ENCODE results near the gene DPH6.

DPH6 gene

DNA sequence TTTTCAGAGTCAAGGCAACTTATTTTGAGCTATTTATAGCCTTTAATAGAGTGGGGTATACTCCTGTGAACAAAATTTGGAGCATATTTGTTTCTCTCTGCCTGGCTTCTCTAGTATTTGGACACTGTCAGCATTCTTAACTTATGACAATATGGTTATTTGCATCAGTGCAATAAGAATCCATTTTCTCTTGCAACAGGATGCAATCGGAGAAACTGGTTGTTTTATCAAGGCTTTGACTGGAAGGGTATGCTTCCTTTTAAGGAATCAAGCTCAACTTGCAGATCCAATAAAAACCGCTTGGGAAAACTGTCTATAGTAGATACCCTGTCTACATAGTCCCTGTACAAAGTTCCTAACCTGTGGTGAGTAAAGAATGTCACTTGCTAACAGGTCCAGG is 106.7 kb downstream of the DPH6 start:
- TF ChIP-seq CTCF (IDR thresholded peaks at IDR 0.05; ENCODE audit: low read depth, low read length, missing control alignments), result no peak
- H3K4me3 ChIP-seq (ENCODE audit: low read depth, low read length), result no peak overlapping the region
- no peak for DNase-seq (ENCODE audit: low read depth)

DNA sequence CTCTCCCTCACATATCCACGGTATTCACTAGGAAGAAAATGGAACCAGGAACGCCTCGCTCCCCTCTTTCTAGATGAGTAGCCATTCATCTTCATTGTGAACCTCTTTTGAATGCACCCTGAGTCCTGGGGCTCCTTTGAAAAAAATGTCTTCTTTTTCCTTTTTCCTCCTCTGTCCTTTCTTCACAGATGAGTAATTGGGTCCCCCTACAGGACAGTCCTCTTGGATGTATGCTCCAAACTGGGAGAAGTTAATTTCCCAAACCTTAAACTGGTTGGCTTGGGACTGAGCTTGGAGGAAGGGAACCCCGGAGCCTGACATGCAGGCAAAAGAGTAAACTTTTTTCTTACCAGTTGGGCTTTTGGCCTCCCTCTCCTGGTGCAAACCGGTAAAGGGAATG is 108.8 kb downstream of the DPH6 start:
- TF ChIP-seq CTCF (IDR thresholded peaks at IDR 0.05; ENCODE audit: low read depth, low read length, missing control alignments), result no peak
- no peak for DNase-seq (ENCODE audit: low read depth)

DNA sequence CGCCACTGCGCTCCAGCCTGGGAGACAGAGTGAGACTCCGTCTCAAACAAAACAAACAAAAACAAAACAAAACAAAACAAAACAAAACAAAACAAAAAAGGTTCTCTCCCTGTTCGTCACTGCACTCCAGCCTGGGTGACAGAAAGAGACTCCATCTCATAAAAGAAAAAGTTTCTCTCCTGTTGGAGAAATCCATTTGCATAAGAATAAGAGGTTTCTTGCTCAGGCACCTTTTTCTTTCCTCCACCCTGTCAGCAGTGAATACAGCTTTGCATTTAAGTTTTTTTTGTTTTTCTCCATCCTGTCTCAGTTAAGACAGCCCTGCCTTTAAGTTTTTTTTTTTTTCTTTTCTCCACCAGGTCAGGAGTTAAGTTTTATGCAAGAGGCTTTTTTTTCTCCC is 109.5 kb downstream of the DPH6 start:
- DNase-seq (ENCODE audit: low read depth), result no peak

More for the DNA sequence above, 108.8 kb downstream of the DPH6 start:
- no peak overlapping the region for H3K4me3 ChIP-seq (ENCODE audit: low read depth, low read length)

GRCh38 chr15:35431281-35431680 is 114.7 kb downstream of the DPH6 start:
- DNase-seq (ENCODE audit: low read depth), result no peak
- TF ChIP-seq CTCF (IDR thresholded peaks at IDR 0.05; ENCODE audit: low read depth, low read length, missing control alignments), result no peak

More for the DNA sequence above, 109.5 kb downstream of the DPH6 start:
- H3K4me3 ChIP-seq (ENCODE audit: low read depth, low read length), result no peak overlapping the region
- TF ChIP-seq CTCF (IDR thresholded peaks at IDR 0.05; ENCODE audit: low read depth, low read length, missing control alignments), result no peak

DNA sequence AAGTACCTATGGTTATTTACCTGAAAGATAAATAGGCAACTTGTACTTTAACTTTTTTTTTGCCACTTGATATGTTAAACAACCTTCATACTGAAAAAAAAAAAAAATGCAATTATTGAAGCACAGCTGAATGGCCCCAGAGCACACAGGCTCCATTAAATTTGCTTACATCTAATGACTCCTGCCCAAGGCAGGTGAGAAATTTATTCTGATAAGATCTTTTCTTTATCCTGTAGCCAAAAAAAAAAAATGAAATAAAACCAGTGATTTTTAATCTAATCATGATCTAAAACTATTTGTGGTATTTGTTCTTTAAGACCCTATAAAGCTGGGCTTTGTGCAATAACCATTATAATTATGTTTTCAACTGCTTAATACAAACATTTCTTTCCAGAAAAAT is 115.7 kb downstream of the DPH6 start:
- TF ChIP-seq CTCF (IDR thresholded peaks at IDR 0.05; ENCODE audit: low read depth, low read length, missing control alignments), result no peak
- H3K4me3 ChIP-seq (ENCODE audit: low read depth, low read length), result no peak overlapping the region
- no peak for DNase-seq (ENCODE audit: low read depth)

More at GRCh38 chr15:35431281-35431680, 114.7 kb downstream of the DPH6 start:
- no peak overlapping the region for H3K4me3 ChIP-seq (ENCODE audit: low read depth, low read length)

DNA sequence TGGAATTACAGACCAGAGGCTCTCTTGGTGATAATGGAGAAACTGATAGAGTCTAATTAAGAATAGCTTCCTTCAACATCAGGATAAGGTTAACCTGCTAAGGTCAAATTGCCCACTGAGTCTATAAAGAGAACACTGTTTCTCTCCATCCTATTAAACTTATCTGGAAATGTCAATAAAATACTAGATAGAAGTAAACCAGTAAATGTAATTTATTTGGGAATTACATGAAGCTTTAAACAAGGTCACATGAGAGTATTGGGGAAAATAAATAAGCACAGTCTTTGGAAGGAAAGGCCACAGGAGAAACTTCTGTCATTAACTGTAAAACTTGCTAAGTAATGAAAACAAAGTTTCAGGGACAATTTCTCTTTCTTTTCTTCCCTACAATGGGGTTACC is 118.5 kb downstream of the DPH6 start:
- no peak for TF ChIP-seq CTCF (IDR thresholded peaks at IDR 0.05; ENCODE audit: low read depth, low read length, missing control alignments)
- DNase-seq (ENCODE audit: low read depth), result no peak
- no peak overlapping the region for H3K4me3 ChIP-seq (ENCODE audit: low read depth, low read length)

GRCh38 chr15:35427091-35427490 is 118.9 kb downstream of the DPH6 start:
- TF ChIP-seq CTCF (IDR thresholded peaks at IDR 0.05; ENCODE audit: low read depth, low read length, missing control alignments), result no peak
- no peak overlapping the region for H3K4me3 ChIP-seq (ENCODE audit: low read depth, low read length)
- no peak for DNase-seq (ENCODE audit: low read depth)

Data from GM12864 (cell line).